ENCODE results near the gene SAMD4B. TPM values are rescaled to one million over a fixed set of nuclear protein-coding genes. Genes with fewer than 3 reads are reported as not detected.

Gene SAMD4B
- total RNA-seq, 1 experiment from 2014 or later, result 63.2 TPM

DNA sequence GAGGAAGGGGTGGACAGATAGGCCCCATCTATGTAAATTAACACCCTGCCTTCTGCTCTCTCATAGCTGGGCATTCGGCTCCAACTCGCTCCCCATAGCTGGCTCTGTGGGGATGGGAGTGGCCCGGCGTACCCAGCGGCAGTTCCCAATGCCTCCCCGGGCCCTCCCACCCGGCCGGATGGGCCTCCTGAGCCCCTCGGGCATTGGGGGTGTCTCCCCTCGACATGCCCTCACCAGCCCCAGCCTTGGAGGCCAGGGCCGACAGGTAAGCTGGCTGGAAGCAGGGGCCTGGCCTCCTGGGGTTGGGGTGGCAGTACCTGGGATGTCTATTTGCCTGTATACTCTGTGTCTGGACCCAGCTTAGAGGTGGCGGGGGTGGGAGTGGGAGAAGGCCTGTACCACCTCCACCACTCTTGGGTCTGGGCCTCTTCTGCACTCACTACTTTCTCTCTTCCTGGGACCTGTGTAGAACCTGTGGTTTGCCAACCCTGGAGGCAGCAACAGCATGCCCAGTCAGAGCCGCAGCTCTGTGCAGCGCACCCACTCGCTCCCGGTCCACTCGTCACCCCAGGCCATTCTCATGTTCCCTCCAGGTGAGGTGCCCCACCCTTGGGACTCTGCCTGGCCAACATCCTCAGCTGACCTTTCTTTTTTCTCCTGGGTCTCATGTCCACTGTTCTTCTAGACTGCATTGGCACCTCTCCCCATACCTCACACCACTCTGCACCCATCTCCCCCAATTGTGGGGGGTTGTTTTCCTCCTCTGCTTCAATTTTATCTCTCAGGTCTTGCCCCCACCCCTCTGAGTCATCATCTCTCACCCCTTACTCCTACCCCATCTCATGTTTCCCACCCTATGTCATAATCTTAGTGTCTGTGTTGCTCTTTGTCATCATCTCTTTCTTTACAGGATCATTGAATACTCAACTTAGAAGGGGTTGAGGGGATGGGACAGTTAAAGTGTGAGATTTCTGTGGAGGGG is 38.6 kb downstream of the SAMD4B start:
- DNase-seq (ENCODE audit: low read depth), result no peak
- in situ Hi-C loops (cut with HindIII; ENCODE audit: low pct_unique_long_range_greater_than_20kb, low sequenced_read_pairs), result no loop called here

DNA sequence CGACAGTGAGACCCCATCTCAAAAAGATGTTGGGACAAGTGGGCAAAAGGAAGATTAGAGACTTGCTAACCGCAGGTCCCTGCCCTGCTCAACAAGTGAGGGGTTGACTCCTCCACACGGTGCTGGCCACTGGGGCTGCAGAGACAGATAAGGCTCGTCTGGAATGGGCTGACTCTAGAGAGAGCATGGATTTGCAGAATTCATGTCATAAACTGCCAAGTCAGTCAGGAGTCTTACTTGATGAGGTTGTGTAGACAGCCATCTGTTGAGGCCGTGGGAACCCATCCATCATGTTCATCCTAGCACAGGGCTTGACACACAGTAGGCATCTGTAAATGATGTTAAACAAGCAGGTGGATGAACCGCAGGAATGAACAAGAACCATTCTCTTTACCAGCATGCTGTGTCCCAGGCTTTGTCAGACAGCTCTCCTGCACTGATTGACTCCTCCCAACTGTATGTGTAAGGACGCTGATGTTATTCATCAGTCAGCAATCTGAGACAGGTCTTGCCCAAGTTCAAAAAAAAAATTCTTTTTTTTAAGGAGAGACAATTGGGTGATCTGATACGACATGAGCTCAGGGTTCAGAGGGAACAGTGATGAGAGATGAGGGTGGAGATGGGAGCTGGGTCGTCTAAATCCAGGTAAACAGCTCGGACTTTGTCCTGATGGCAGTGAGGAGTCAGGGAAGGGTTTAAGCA is 39.8 kb downstream of the SAMD4B start:
- DNase-seq (ENCODE audit: low read depth), result no peak
- in situ Hi-C loops (cut with HindIII; ENCODE audit: low pct_unique_long_range_greater_than_20kb, low sequenced_read_pairs), result no loop called here

DNA sequence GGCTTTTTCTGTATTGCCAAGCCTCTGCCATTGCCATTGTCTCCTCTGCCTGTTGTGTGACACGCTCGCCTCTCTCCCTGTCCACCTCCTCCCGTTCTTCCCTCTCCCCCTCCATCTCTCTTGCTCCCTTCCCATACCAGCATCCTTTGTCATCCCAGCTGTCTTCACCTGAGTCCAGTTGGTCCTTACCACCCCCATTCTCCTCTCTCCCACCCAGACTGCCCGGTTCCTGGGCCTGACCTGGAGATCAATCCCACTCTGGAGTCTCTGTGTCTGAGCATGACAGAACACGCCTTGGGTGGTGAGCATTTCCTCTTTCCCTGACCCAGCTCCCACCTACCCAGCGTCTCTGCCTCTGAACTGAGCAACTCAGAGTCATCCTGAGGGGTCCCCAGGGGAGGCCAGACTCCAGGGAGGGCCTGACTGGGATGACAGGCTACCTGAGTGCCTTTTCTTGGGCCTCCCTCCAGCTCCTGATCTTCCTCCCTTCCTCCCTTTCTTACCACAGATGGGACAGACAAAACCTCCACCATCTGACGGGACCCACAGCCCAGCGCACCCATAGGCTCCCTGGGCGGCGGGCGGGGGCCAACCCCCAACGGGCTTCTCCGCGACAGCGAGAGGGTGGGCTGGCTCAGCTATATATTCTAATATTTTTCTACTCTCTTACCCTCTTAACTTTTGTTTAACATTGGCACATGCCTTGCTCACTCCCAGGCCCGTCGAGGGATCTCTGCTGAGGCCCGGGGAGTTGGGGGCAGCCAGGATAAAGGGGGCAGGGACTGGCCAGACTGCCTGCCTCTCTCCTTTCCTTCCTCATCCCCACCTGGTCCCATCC is 41.0 kb downstream of the SAMD4B start:
- DNase-seq (ENCODE audit: low read depth), result no peak
- in situ Hi-C loops (cut with HindIII; ENCODE audit: low pct_unique_long_range_greater_than_20kb, low sequenced_read_pairs), result no loop called here

DNA sequence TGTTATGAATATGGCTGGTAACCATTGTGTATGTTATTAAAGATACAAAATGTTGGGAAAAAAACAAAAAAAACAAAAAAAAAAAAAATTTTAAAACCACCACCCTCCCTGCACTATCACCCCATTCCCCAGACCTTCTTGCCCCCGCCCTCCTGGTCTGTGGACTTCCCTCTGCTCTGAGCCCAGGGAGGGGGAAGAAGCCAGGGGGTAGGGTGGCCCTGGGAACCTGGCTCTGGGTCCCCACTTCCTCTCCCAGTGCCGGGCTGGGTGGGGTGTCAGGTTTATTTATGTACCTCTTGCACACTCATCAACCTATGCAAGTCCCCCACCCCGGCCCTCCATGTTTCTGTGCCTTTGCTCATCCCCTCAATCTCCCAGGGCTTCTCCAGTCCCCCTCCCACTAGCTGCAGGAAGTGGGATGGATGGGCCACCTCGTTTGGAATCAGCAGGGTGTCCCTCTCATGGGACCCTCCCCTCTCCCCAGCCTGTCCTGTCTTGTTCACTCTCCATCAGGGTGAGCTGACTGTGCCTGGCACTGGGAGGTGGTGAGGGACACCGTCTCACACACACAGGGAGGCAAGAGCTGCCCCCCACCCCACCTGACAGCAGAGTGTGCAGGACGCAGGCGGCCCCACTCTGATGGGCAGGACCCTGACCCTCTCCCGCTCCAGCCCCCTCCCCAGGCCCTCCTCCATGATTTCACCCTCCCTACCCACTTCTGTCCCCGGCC is 42.8 kb downstream of the SAMD4B start:
- in situ Hi-C loops (cut with HindIII; ENCODE audit: low pct_unique_long_range_greater_than_20kb, low sequenced_read_pairs), result no loop called here

DNA sequence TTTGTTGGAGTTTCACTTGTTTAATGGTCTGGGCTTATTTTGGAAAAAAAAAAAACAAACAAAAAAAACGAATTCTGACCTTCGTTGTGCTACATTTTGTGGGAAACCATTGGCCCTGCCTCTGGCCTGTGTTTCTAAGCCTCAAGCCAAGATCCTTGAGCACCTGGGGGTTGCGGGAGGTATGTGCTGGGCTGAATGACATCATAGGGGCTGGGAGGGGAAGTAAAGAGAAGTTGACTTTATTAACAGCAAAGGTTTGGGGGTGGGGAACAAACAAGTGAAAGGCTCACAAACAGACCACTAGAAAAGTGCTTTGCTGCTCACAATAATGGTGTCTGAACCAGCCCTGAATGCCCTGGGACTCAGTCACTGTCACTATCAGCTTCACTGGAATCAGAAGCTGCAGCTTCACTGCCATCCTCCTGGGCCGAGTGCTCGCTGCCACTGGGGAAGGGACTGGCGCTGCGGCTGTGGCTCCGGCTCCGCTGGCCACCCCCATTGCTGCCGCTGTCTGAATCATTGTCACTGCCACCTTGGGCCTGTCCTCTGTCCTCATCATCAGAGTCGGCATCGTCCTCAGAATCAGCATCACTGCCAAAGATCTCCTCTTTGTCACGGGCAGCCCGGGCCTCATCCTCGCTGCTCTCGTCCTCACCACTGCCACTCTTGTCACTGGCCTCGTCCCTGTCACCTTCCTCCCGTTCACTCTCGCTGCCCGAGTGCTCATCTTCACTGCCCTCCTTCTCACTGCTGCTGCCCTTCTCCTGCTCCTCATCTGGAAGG is 43.6 kb downstream of the SAMD4B start:
- DNase-seq (ENCODE audit: low read depth), result no peak
- in situ Hi-C loops (cut with HindIII; ENCODE audit: low pct_unique_long_range_greater_than_20kb, low sequenced_read_pairs), result no loop called here

More for the DNA sequence above, 42.8 kb downstream of the SAMD4B start:
- no peak for DNase-seq (ENCODE audit: low read depth)

DNA sequence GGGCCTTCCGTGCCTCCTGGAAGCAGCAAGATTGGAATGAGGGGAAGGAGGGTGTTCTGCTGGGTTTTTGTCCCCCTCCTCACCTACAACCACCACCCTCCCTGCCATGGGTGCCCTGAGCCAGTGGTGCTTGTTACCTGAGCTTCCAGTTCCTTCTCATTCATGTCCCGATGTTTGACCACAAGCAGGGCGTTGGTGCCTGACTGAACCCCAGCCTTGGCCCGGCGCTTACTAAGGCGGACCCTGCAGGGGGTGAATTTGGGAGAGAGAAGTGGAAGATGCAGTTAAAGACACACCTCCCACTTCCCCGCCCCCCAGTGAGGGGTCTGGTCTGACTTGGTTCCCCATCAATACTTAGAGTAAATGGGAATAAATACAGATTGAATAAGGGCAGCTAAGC is 44.3 kb downstream of the SAMD4B start:
- in situ Hi-C loops (cut with HindIII; ENCODE audit: low pct_unique_long_range_greater_than_20kb, low sequenced_read_pairs), result no loop called here

DNA sequence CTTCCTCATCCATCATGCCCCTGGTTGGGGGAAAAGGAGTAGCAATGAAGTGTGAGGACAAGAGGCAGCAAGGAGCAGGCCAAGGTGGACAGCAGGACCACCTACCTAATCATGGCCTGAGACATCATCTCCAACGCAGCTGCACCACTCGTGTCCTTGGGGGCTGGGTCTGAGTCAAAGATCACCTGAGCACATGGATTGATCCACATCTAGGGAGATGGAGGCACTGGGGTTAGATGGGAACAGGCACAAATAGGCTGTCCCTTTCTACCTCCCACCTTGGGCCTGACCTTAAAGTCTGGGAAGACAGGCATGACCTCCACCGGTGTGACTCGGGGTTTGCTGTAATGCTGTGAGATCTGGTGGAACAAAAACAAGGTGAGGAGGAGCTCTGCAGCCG is 46.4 kb downstream of the SAMD4B start:
- in situ Hi-C loops (cut with HindIII; ENCODE audit: low pct_unique_long_range_greater_than_20kb, low sequenced_read_pairs), result no loop called here
- DNase-seq (ENCODE audit: low read depth), result no peak

More for the DNA sequence above, 44.3 kb downstream of the SAMD4B start:
- DNase-seq (ENCODE audit: low read depth), result no peak

DNA sequence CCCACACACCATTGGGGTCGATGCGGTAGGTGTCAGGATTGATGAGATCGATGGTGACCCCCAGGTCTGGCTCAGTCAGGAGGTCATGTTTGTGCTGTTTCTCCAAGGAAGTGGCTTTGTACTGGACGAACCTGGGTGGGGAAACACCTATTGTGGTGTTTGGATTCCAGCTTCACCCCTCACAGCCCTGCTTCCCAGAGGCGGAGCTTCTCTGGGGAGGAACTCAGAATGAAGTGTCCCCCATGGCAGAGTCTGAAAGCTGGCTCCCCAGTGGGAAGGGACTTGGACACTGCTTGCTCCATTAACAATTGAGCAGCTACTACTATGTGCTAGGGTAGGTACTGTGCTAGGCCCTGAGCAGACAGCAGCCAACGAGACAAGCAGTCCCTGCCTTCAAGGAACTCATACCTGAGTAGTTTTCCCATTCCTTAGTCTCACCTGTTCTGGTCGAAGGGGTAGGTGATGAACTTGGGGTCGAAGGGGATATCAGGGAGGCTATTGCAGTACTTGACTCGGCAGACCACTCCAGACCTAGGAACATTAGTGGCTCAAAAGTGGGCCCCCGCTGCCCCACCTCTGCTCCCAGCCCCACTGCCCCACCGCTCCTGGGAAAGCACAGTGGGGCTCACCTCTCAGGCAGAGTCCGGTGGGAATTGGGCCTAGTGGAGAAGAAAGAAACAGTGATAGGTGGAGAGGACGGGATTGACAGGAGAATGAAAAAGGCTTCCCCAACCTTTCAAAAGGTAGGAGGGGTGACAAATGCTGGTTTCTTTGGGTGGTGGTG is 47.6 kb downstream of the SAMD4B start:
- DNase-seq (ENCODE audit: low read depth), result no peak
- in situ Hi-C loops (cut with HindIII; ENCODE audit: low pct_unique_long_range_greater_than_20kb, low sequenced_read_pairs), result loop anchor here (5.0 kb wide), 1 partner anchor 48 kb away; the partner anchor contains the start of gene SAMD4B

DNA sequence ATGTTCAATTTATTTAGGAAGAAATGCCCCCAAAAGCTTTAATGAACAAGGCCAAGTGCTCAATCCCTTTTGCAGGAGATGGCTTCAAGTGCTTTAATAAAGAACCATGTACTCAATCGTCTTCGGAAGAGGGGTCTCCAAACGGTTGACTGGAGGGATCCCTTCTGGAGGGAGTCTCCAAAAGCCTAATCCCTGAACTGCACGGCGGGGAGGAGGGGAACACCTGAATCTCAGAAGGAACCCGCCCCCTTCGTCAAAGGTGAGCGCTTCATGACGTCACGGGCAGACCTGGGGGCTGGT is 48.2 kb downstream of the SAMD4B start:
- no peak for DNase-seq (ENCODE audit: low read depth)
- in situ Hi-C loops (cut with HindIII; ENCODE audit: low pct_unique_long_range_greater_than_20kb, low sequenced_read_pairs), result loop anchor here (5.0 kb wide), 1 partner anchor 48 kb away; the partner anchor contains the start of gene SAMD4B

DNA sequence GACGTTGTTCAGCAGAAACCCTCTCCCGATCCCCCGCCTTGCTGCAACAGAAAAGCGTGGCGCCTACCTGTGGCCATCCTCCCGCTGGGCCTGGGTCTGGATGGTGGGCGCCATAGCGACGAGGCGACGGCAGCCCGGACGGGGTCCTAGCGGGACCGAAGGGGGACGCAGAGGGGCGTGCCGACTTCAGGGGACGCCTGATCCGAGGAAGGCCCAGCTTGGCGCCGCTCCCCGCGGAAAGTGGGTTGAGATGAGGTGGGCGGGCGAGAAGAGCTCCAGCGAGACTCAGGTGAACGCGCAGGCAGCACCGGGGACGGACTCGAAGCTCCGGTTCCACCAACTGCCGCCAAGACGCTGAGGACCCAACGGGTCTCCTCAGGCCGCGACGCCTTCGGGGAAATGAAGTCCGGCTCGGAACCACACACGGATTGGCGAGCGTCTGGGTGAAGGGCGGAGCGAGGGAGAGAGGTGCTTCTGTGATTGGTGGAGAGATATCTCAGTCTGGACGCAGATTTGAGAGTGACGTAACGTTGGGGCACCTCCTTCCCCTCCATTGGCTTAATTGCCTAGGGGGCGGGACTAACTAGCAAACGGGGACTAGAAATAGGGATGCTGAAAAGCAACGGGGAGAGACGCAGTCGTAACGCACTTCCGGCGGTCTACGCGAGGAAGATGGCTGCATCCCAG is 48.7 kb downstream of the SAMD4B start, which contains the start of the genes MED29 and PAF1:
Gene MED29 (plus strand): TSS at position 628 of the 687 bp plus-strand sequence. CDS start 45 bp downstream, at position 673.
Gene PAF1 (minus strand): TSS at position 356 of the 687 bp plus-strand sequence. CDS start 242 bp downstream, at position 114.
- in situ Hi-C loops (cut with HindIII; ENCODE audit: low pct_unique_long_range_greater_than_20kb, low sequenced_read_pairs), result loop anchor here (5.0 kb wide), 1 partner anchor 49 kb away; the partner anchor contains the start of gene SAMD4B
- DNase-seq (ENCODE audit: low read depth), result peak; percentile 100

DNA sequence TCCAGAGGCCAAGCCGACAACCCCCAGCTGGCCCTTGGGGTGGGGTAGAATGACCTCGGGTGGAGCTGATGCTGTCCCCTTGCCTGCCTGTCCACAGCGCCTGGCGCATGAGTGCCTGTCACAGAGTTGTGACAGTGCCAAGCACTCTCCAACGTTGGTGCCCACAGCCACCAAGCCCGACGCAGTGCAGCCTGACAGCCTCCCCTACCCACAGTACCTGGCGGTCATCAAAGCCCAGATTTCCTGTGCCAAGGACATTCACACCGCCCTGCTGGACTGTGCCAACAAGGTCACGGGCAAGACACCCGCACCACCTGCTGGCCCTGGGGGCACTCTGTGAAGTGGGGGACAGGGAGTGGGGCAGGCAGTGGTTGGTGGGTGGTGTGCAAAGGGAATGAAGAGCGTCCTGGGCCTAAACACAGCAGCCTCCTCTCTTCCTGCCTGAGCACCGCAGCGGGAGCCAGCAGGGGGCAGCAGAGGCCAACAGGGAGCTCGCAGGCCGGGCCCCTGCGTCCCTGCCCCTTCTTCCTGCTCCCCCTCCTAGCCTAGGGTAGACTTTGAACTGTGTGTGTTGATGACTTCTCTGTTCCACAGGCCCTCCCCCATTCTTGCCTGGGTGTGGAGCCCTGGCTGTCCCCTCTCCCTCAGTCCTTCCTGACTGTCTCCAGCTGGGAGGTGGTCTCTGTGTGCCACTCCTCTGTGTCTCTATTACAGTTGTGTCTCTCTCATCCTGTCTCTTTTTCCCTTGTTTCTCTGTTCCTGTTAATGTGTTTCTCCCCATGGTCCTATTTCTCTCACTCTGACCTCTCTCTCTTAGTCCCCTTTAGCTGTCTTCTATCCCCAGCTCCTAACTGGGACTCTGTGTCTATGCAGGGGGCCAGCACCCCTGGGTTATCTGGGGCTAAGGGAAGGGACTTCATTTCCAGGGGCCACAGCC is 55.4 kb downstream of the SAMD4B start:
- in situ Hi-C loops (cut with HindIII; ENCODE audit: low pct_unique_long_range_greater_than_20kb, low sequenced_read_pairs), result no loop called here
- peak; percentile 86 for DNase-seq (ENCODE audit: low read depth)

DNA sequence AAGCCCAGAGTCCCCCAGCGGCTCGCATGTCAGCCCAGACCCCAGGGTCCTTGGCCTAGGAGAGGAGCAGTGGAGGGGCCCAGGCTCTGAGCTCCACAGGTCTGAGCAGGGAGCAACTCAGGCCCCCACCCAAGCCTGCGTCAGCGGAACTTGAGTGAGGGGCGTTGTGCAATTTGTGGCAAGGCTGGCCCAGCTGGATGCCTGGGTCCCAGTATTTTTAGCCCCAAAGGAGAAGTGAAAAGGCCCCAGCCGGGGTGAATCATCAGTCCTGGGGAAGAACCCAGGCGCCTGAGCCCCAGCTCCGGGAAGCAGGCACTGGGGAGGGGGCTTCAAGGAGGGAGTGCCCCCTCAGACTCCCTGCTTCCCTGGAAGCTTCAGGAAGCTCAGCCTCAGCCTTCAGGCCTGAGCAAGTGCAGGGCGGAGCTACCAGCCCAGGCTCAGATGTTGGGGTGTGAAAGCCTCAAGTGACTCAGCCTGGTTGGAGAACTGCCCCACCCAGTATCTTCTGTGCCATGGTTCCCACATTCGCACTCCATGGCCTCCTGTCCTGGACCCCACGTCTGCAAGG is 56.2 kb downstream of the SAMD4B start:
- in situ Hi-C loops (cut with HindIII; ENCODE audit: low pct_unique_long_range_greater_than_20kb, low sequenced_read_pairs), result no loop called here

DNA sequence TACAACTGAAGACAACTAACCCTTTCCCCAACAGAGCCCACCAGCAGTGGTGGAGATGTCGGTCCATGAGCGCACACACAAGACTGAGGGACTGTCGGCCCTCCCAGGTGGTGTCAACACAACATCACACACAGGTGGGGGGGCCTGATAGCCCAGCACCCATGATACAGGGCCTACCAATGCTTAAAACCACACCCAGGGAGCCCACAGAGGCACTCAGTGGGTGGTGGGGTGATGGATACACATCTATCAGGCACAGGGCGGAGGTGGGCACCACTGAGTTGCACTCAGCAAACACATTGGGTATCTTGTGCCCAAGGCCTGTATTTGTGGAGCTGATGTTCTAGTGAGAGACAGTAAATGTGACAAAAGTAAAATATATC is 57.4 kb downstream of the SAMD4B start:
- DNase-seq (ENCODE audit: low read depth), result no peak
- in situ Hi-C loops (cut with HindIII; ENCODE audit: low pct_unique_long_range_greater_than_20kb, low sequenced_read_pairs), result no loop called here

More for the DNA sequence above, 56.2 kb downstream of the SAMD4B start:
- DNase-seq (ENCODE audit: low read depth), result no peak

DNA sequence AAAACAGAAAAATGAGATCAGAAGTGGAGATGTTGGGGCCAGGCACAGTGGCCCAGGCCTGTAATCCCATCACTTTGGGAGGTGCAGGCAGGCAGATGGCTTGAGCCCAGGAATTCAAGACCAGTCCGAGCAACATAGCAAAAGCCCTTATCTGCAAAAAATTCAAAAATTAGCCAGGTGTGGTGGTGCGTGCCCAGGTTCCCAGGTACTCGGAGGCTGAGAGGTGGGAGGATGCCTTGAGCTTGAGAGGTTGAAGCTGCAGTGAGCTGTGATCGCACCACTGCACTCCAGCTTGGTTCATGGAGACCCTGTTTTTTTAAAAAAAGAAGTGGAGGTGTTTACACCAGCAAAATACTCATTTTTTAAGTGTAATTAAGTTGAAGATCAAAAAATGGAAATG is 57.8 kb downstream of the SAMD4B start:
- in situ Hi-C loops (cut with HindIII; ENCODE audit: low pct_unique_long_range_greater_than_20kb, low sequenced_read_pairs), result no loop called here
- no peak for DNase-seq (ENCODE audit: low read depth)
